Measurements from ENCODE around the gene CD44. TPM values are rescaled to one million over a fixed set of nuclear protein-coding genes. Genes with fewer than 3 reads are reported as not detected.

The CD44 gene
- total and polyA plus RNA-seq, 12 donors: 7.0 to 104 (median 25.2) TPM

- no peaks in the 10 kb centered on the region for H3K27me3 ChIP-seq
- intact Hi-C loops (cut with DNase I): loop anchor here in 1 of 10 donors (2.0 kb wide), 1 partner anchor 27 kb away; no protein-coding TSS in a partner anchor
- peaks cover 0 to 13% (median 0%) of the 10 kb centered on the region in 9 donors for H3K4me1 ChIP-seq
- H3K9me3 ChIP-seq: no peaks in the 10 kb centered on the region
- no peak overlapping the region for H3K4me3 ChIP-seq
- 84 to 87% methylated on average over 6 of the region's 6 CpGs for WGBS, 2 donors
- H3K27ac ChIP-seq: no peak overlapping the region
- no peaks in the 10 kb centered on the region for H3K36me3 ChIP-seq
- ATAC-seq (no peak), DNase-seq (no peak)
- TF ChIP-seq CTCF (IDR thresholded peaks at IDR 0.05): no peak
Observed at GRCh38 chr11:35126000-35126878, 12.7 kb upstream of the CD44 start.

DNA sequence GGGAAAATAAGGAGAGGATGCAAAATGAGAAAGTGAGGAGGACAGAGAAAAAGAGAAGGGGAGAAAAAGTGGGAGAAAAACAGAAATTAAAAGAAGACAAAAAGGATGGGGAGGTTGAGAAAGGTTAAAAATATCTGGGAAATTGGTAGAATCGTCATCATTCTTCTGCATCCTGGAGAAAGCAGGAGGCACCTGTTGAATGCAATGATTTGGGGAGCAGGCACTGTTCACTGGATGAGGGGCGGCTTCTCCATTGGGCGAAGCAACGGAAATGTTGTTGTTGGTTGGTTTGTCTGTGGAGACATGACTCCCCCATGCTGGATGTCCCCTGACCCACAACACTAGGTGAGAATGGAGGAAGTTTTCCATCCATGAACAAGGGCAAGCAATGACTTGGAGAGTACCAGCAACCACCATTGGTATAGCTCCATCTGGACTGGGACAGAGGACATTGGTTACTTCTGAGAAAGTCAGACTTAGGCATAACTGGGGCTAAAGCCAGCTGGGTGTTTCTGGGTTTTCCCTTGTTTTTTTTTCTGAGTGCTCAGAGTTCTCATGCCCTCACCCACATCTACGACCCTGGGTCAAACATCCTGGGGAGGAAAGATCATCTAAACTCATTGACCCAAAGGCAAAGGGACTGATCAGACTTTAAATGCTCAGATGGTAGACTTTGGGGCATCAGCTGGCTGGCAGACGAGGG lies 11.9 kb upstream of the CD44 start:
- no peak for TF ChIP-seq CTCF (IDR thresholded peaks at IDR 0.05)
- no peaks in the 10 kb centered on the region for H3K36me3 ChIP-seq
- H3K27me3 ChIP-seq: no peaks in the 10 kb centered on the region
- intact Hi-C loops (cut with DNase I): loop anchor here in 1 of 10 donors (2.0 kb wide), 1 partner anchor 26 kb away; no protein-coding TSS in a partner anchor
- H3K27ac ChIP-seq: no peak overlapping the region
- H3K4me3 ChIP-seq: no peak overlapping the region
- H3K9me3 ChIP-seq: no peaks in the 10 kb centered on the region
- no peak for DNase-seq
- H3K4me1 ChIP-seq: peaks cover 0 to 5% (median 0%) of the 10 kb centered on the region in 9 donors
- ATAC-seq: no peak
- 87 to 89% methylated on average over 6 of the region's 6 CpGs for WGBS, 2 donors

DNA sequence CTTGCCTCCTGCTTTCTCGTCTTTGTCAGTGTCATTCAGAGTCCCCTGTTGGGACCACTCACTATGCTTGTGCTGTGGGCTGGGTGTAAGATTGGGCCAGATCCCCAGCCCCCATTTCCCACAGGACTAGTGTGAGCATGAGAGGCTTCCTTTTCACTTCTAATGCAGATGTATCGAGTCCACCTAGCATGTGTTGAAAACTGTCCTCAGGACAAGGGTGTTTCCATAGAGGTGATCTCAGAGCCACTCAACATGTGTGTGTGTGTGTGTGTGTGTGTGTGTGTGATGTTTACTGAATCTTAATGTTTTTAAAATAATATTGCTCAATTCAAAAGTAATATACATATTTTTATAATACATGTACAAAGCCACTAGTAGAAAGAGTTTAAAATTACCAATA lies 11.4 kb upstream of the CD44 start:
- no peak for DNase-seq
- Histone ChIP-seq H3K9me3 (no peaks in the 10 kb centered on the region), H3K27ac (no peak overlapping the region), H3K4me3 (no peak overlapping the region), H3K36me3 (no peaks in the 10 kb centered on the region), H3K4me1 (peaks cover 0 to 4% (median 0%) of the 10 kb centered on the region in 9 donors), H3K27me3 (no peaks in the 10 kb centered on the region)
- WGBS, 2 donors: 47 to 62% methylated on average over 2 of the region's 2 CpGs
- TF ChIP-seq CTCF (IDR thresholded peaks at IDR 0.05): no peak
- ATAC-seq: no peak
- intact Hi-C loops (cut with DNase I): loop anchor here in 1 of 10 donors (2.0 kb wide), 1 partner anchor 25 kb away; no protein-coding TSS in a partner anchor

DNA sequence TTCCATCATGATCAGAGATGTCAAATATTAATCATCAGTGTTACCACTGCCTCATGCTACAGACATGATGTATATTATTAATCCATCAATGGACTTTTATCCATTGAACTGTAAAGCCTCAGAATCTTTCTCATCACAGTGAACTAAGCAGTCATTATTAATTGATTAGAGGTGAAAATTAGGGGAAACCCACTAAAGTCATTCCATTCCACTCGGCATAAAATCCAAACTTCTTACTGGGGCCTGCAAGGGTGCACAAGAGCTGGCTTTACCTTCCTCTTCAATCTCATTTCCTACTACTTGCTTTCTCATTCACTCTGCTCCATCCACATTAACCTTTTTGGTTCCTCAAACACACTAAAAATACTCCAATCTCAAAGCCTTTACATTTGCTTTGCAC lies 7.9 kb upstream of the CD44 start:
- intact Hi-C loops (cut with DNase I): loop anchor here in 2 of 10 donors (10.0 kb wide), 1 partner anchor 46 kb away; no protein-coding TSS in a partner anchor
- no peak overlapping the region for H3K4me3 ChIP-seq
- H3K27ac ChIP-seq: no peak overlapping the region
- H3K4me1 ChIP-seq: peaks cover 0 to 10% (median 0%) of the 10 kb centered on the region in 9 donors
- TF ChIP-seq CTCF (IDR thresholded peaks at IDR 0.05): no peak
- H3K36me3 ChIP-seq: no peaks in the 10 kb centered on the region
- DNase-seq (no peak), ATAC-seq (no peak)
- no peaks in the 10 kb centered on the region for H3K9me3 ChIP-seq
- 90 to 96% methylated on average over 1 of the region's 1 CpG for WGBS, 2 donors
- H3K27me3 ChIP-seq: no peaks in the 10 kb centered on the region
